Measurements from ENCODE around the gene ARL5A. TPM values are rescaled to one million over a fixed set of nuclear protein-coding genes. Genes with fewer than 3 reads are reported as not detected.
"Not testable (repeated sequence)": the region's sequence is repeated elsewhere in the genome, so short reads cannot be mapped to it uniquely, and the experiment has no call there.

The ARL5A gene
- total RNA-seq, 1 experiment from 2014 or later, result 63.8 TPM

- H3K27me3 ChIP-seq; H3K9me3 ChIP-seq (replicated peaks); H3K36me3 ChIP-seq; H3K4me3 ChIP-seq; H3K27ac ChIP-seq; H3K4me1 ChIP-seq: not testable (repeated sequence)
- peak in 1 of 2 experiments; percentile 9 for DNase-seq
Measured at GRCh38 chr2:151794422-151794821, 33.8 kb downstream of the ARL5A start.

- Histone ChIP-seq H3K36me3 (0 out of 2 replicates have a peak, but pooled peaks cover 6% of the 10 kb centered on the region), H3K9me3 (replicated peaks) (no peaks in the 10 kb centered on the region; the same call in 1 of the 2 replicates), H3K4me1 (peaks cover 9% of the 10 kb centered on the region), H3K4me3 (no peak overlapping the region), H3K27me3 (no peaks in the 10 kb centered on the region), H3K27ac (no peak overlapping the region)
- DNase-seq, result no peak
Measured at GRCh38 chr2:151793123-151793522, 35.1 kb downstream of the ARL5A start.

- Histone ChIP-seq H3K36me3 (0 out of 2 replicates have a peak, but pooled peaks cover 9% of the 10 kb centered on the region), H3K27me3 (no peaks in the 10 kb centered on the region), H3K27ac (no peak overlapping the region), H3K4me3 (no peak overlapping the region), H3K4me1 (peaks cover 9% of the 10 kb centered on the region), H3K9me3 (replicated peaks) (no peaks in the 10 kb centered on the region; the same call in 1 of the 2 replicates)
- no peak for DNase-seq
Measured at GRCh38 chr2:151792589-151792988, 35.6 kb downstream of the ARL5A start.

- H3K36me3 ChIP-seq, result 0 out of 2 replicates have a peak, but pooled peaks cover 9% of the 10 kb centered on the region
- no peak overlapping the region for H3K4me3 ChIP-seq
- DNase-seq, result no peak
Measured at GRCh38 chr2:151791545-151791944, 36.7 kb downstream of the ARL5A start.

GRCh38 chr2:151790689-151791088 is 37.5 kb downstream of the ARL5A start:
- 0 out of 2 replicates have a peak, but pooled peaks cover 9% of the 10 kb centered on the region for H3K36me3 ChIP-seq
- no peaks in the 10 kb centered on the region; the same call in 1 of the 2 replicates for H3K9me3 ChIP-seq (replicated peaks)
- peaks cover 16% of the 10 kb centered on the region for H3K4me1 ChIP-seq
- no peak overlapping the region for H3K4me3 ChIP-seq
- no peak overlapping the region for H3K27ac ChIP-seq
- no peak for DNase-seq
- H3K27me3 ChIP-seq, result no peaks in the 10 kb centered on the region

More at GRCh38 chr2:151791545-151791944, 36.7 kb downstream of the ARL5A start:
- Histone ChIP-seq H3K27me3 (no peaks in the 10 kb centered on the region), H3K9me3 (replicated peaks) (no peaks in the 10 kb centered on the region; the same call in 1 of the 2 replicates), H3K4me1 (peaks cover 13% of the 10 kb centered on the region), H3K27ac (no peak overlapping the region)

- H3K27ac ChIP-seq, result no peak overlapping the region
- DNase-seq, result no peak
- H3K36me3 ChIP-seq, result peaks cover 6% of the 10 kb centered on the region; the same call in 1 of the 2 replicates
- no peaks in the 10 kb centered on the region; the same call in 1 of the 2 replicates for H3K9me3 ChIP-seq (replicated peaks)
- H3K27me3 ChIP-seq, result no peaks in the 10 kb centered on the region
- peaks cover 21% of the 10 kb centered on the region for H3K4me1 ChIP-seq
- no peak overlapping the region for H3K4me3 ChIP-seq
Measured at GRCh38 chr2:151789055-151789834, 39.0 kb downstream of the ARL5A start.

- Histone ChIP-seq H3K27ac (peak overlapping the region; percentile 95), H3K27me3 (no peaks in the 10 kb centered on the region), H3K4me3 (peak overlapping the region; percentile 19), H3K4me1 (peaks cover 21% of the 10 kb centered on the region), H3K9me3 (replicated peaks) (no peaks in the 10 kb centered on the region), H3K36me3 (peaks cover 4% of the 10 kb centered on the region; the same call in 1 of the 2 replicates)
- DNase-seq, result peak; percentile 87 to 96
Measured at GRCh38 chr2:151786483-151786882, 41.7 kb downstream of the ARL5A start.

- Histone ChIP-seq H3K36me3 (peaks cover 3% of the 10 kb centered on the region; the same call in 1 of the 2 replicates), H3K27me3 (no peaks in the 10 kb centered on the region), H3K4me1 (peaks cover 21% of the 10 kb centered on the region), H3K27ac (peak overlapping the region; percentile 95), H3K4me3 (peak overlapping the region; percentile 19), H3K9me3 (replicated peaks) (no peaks in the 10 kb centered on the region)
- DNase-seq, result peak; percentile 43 to 69
Measured at GRCh38 chr2:151786077-151786476, 42.1 kb downstream of the ARL5A start.

GRCh38 chr2:151783133-151783520 is 45.1 kb downstream of the ARL5A start:
- Histone ChIP-seq H3K27me3 (no peaks in the 10 kb centered on the region), H3K27ac (no peak overlapping the region), H3K36me3 (peaks cover 3% of the 10 kb centered on the region; the same call in 1 of the 2 replicates), H3K4me1 (peaks cover 21% of the 10 kb centered on the region), H3K9me3 (replicated peaks) (no peaks in the 10 kb centered on the region), H3K4me3 (no peak overlapping the region)
- DNase-seq, result no peak

GRCh38 chr2:151782378-151783132 is 45.7 kb downstream of the ARL5A start:
- no peak overlapping the region for H3K27ac ChIP-seq
- no peak for DNase-seq
- no peaks in the 10 kb centered on the region for H3K27me3 ChIP-seq
- no peak overlapping the region for H3K4me3 ChIP-seq
- no peaks in the 10 kb centered on the region; the same call in 1 of the 2 replicates for H3K36me3 ChIP-seq
- H3K9me3 ChIP-seq (replicated peaks), result no peaks in the 10 kb centered on the region
- H3K4me1 ChIP-seq, result peaks cover 21% of the 10 kb centered on the region

- Histone ChIP-seq H3K9me3 (replicated peaks) (no peaks in the 10 kb centered on the region), H3K36me3 (no peaks in the 10 kb centered on the region; the same call in 1 of the 2 replicates), H3K4me3 (no peak overlapping the region), H3K4me1 (peaks cover 12% of the 10 kb centered on the region), H3K27me3 (no peaks in the 10 kb centered on the region), H3K27ac (no peak overlapping the region)
- no peak for DNase-seq
Measured at GRCh38 chr2:151781642-151782041, 46.6 kb downstream of the ARL5A start.

GRCh38 chr2:151780938-151781337 is 47.3 kb downstream of the ARL5A start:
- Histone ChIP-seq H3K36me3 (no peaks in the 10 kb centered on the region; the same call in 1 of the 2 replicates), H3K4me1 (peaks cover 8% of the 10 kb centered on the region), H3K27me3 (no peaks in the 10 kb centered on the region), H3K9me3 (replicated peaks) (no peaks in the 10 kb centered on the region), H3K4me3 (no peak overlapping the region), H3K27ac (no peak overlapping the region)
- no peak for DNase-seq

GRCh38 chr2:151777935-151778334 is 50.3 kb downstream of the ARL5A start:
- H3K4me1 ChIP-seq, result no peaks in the 10 kb centered on the region; the same call in 1 of the 2 replicates
- no peak overlapping the region for H3K4me3 ChIP-seq
- DNase-seq, result no peak
- no peak overlapping the region for H3K27ac ChIP-seq
- H3K9me3 ChIP-seq (replicated peaks), result no peaks in the 10 kb centered on the region
- H3K36me3 ChIP-seq, result no peaks in the 10 kb centered on the region; the same call in 1 of the 2 replicates
- no peaks in the 10 kb centered on the region for H3K27me3 ChIP-seq

GRCh38 chr2:151777487-151777886 is 50.7 kb downstream of the ARL5A start:
- Histone ChIP-seq H3K9me3 (replicated peaks) (no peaks in the 10 kb centered on the region), H3K36me3 (no peaks in the 10 kb centered on the region; the same call in 1 of the 2 replicates), H3K4me3 (no peak overlapping the region), H3K4me1 (no peaks in the 10 kb centered on the region; the same call in 1 of the 2 replicates), H3K27ac (no peak overlapping the region), H3K27me3 (no peaks in the 10 kb centered on the region)
- DNase-seq, result no peak

GRCh38 chr2:151776367-151776766 is 51.9 kb downstream of the ARL5A start:
- Histone ChIP-seq H3K27ac (no peak overlapping the region), H3K4me3 (no peak overlapping the region), H3K27me3 (no peaks in the 10 kb centered on the region), H3K4me1 (peaks cover 3% of the 10 kb centered on the region), H3K36me3 (no peaks in the 10 kb centered on the region; the same call in 1 of the 2 replicates), H3K9me3 (replicated peaks) (no peaks in the 10 kb centered on the region)
- no peak for DNase-seq

Data from SJCRH30 (cell line).